Ectodermal cell (in vitro differentiated cells): ENCODE measurements around the gene HGF.

ENCODE experiments used
- H3K27ac ChIP-seq: 2 replicates; pipeline ENCODE4 v1.7.0; 2013; ENCODE audit warnings: mild to moderate bottlenecking, low read depth, low read length; ENCODE audit not compliant: insufficient read depth, poor library complexity, severe bottlenecking
- H3K27me3 ChIP-seq: 2 replicates; pipeline ENCODE4 v1.7.0; 2013; ENCODE audit warnings: mild to moderate bottlenecking, low read length; ENCODE audit not compliant: insufficient read depth, control insufficient read depth, poor library complexity, severe bottlenecking
- H3K36me3 ChIP-seq: one replicate; pipeline ENCODE4 v1.7.0; 2013; ENCODE audit warnings: low read length; ENCODE audit not compliant: control insufficient read depth, insufficient read depth
- H3K4me1 ChIP-seq: one replicate; pipeline ENCODE4 v1.7.0; 2013; ENCODE audit warnings: low read length; ENCODE audit not compliant: control insufficient read depth, insufficient read depth
- H3K4me3 ChIP-seq: 2 replicates; pipeline ENCODE4 v1.7.0; 2013; ENCODE audit warnings: low read depth, low read length, control low read depth; ENCODE audit not compliant: insufficient read depth
- H3K9me3 ChIP-seq: 2 replicates; pipeline ENCODE4 v1.7.0; 2013; ENCODE audit warnings: mild to moderate bottlenecking, low read length, moderate library complexity; ENCODE audit not compliant: control insufficient read depth
- WGBS, 2 experiments: methylation state at CpG; one replicate each; pipeline ENCODE4 v1.1.7; 2013; ENCODE audit warnings: missing lambda C conversion rate in 2 of 2; 5-methylcytosine and 5-hydroxymethylcytosine counted together

Gene HGF

DNA sequence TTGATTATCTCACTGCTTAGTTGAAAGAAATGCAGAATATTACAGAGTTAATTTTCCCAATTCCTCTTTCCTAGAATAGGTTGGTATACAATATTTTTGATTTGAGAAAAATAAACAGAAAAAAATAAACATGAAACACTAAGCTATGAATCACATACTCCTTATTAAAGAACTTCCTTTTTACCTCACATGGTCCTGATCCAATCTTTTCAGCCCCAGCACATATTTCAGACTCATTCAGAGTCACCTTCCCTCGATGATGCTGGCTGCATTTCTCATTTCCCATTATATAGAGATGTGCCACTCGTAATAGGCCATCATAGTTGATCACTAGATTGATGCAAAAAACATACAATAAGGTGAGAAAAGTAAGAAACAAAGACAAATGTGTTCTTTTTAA is 64.6 kb downstream of the HGF start:
- Histone ChIP-seq H3K27ac (no peak overlapping the region), H3K4me1 (no peaks in the 10 kb centered on the region), H3K27me3 (no peaks in the 10 kb centered on the region), H3K4me3 (no peak overlapping the region), H3K9me3 (no peaks in the 10 kb centered on the region), H3K36me3 (no peaks in the 10 kb centered on the region)
- 91 to 97% methylated on average over 1 to 2 of the region's 2 CpGs for WGBS, 2 experiments

DNA sequence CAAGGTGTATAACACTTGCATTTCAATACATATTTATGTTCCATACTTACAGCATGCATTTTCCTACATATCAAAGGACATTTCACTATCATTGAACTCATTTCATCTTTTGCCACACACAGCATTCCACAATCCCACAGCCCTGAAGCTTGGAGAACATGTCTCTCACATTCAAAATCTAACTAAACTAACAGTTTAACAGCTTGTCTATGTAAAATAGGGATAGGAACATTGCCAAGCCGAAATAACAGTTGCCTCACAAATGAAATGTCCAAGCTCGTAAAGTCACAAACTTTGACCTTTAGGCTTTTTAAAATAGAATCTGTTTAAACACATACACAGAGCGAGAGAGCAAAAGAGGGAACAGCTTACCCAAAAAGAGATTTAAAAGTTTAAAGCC is 65.3 kb downstream of the HGF start:
- H3K27ac ChIP-seq: no peak overlapping the region
- WGBS, 2 experiments: 92 to 96% methylated on average over 2 to 3 of the region's 3 CpGs

GRCh38 chr7:81698965-81699364 is 70.9 kb downstream of the HGF start:
- H3K36me3 ChIP-seq: no peaks in the 10 kb centered on the region
- no peaks in the 10 kb centered on the region for H3K9me3 ChIP-seq
- H3K27ac ChIP-seq: no peak overlapping the region
- no peak overlapping the region for H3K4me3 ChIP-seq
- H3K4me1 ChIP-seq: no peaks in the 10 kb centered on the region
- H3K27me3 ChIP-seq: no peaks in the 10 kb centered on the region

More for the DNA sequence above, 65.3 kb downstream of the HGF start:
- Histone ChIP-seq H3K4me1 (no peaks in the 10 kb centered on the region), H3K4me3 (no peak overlapping the region), H3K27me3 (no peaks in the 10 kb centered on the region), H3K36me3 (no peaks in the 10 kb centered on the region), H3K9me3 (no peaks in the 10 kb centered on the region)

GRCh38 chr7:81694711-81695110 is 75.1 kb downstream of the HGF start:
- Histone ChIP-seq H3K36me3 (no peaks in the 10 kb centered on the region), H3K9me3 (no peaks in the 10 kb centered on the region), H3K4me1 (peaks cover 4% of the 10 kb centered on the region), H3K4me3 (no peak overlapping the region), H3K27me3 (no peaks in the 10 kb centered on the region), H3K27ac (no peak overlapping the region)
- 79 to 93% methylated on average over 3 of the region's 3 CpGs for WGBS, 2 experiments

DNA sequence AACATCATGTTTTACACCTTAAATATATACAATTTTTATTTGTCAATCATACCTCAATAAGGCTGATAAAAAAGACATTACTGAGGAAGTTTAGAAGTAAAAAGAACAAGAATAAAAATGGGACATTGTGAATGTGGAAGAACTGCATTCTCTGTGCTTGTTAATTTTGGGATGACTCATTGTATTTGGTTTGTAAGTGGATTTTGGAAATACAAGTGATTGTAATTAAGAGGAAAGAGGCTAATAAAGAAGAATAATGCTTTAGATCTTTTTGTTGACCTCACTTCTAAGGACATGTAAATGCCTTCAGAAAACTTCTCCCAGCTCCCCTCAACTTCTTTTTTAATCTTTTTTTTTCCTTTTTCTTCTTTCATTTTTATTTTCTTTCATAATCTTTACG is 76.0 kb downstream of the HGF start:
- Histone ChIP-seq H3K36me3 (no peaks in the 10 kb centered on the region), H3K27ac (no peak overlapping the region), H3K27me3 (no peaks in the 10 kb centered on the region), H3K4me1 (peaks cover 4% of the 10 kb centered on the region), H3K9me3 (no peaks in the 10 kb centered on the region), H3K4me3 (no peak overlapping the region)
- WGBS, 2 experiments: 100% methylated on average over 1 of the region's 1 CpG; no CpG with 5 or more reads in 1 of the 2 experiments

DNA sequence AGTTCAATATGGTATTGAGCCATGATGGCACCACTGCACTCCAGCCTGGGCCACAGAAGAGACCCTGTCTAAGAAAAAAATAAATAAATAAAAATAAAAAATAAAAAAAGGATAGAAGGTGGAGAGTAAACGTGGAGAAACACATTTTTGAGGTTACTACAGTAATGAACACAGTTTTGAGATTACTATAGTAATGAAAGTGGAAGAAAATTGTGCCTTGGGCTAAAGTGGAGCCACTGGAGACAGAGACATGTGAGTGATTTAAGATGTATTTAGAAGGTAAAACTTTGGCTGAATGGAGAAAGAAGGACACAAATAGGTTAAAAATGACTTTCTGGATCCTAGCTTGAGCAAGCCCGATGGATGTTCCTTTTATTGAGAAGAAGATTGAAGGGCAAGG is 76.8 kb downstream of the HGF start:
- H3K9me3 ChIP-seq: no peaks in the 10 kb centered on the region
- H3K27ac ChIP-seq: no peak overlapping the region
- no peaks in the 10 kb centered on the region for H3K36me3 ChIP-seq
- no peak overlapping the region for H3K4me3 ChIP-seq
- H3K27me3 ChIP-seq: no peaks in the 10 kb centered on the region
- H3K4me1 ChIP-seq: peaks cover 4% of the 10 kb centered on the region
- 91 to 96% methylated on average over 2 of the region's 2 CpGs for WGBS, 2 experiments

- Histone ChIP-seq H3K9me3 (no peaks in the 10 kb centered on the region), H3K4me1 (peaks cover 4% of the 10 kb centered on the region), H3K36me3 (no peaks in the 10 kb centered on the region), H3K4me3 (no peak overlapping the region), H3K27ac (no peak overlapping the region), H3K27me3 (no peaks in the 10 kb centered on the region)
- WGBS, 2 experiments: 91 to 95% methylated on average over 2 of the region's 3 CpGs
These were observed 77.5 kb downstream of the HGF start for GRCh38 chr7:81692146-81692905.

DNA sequence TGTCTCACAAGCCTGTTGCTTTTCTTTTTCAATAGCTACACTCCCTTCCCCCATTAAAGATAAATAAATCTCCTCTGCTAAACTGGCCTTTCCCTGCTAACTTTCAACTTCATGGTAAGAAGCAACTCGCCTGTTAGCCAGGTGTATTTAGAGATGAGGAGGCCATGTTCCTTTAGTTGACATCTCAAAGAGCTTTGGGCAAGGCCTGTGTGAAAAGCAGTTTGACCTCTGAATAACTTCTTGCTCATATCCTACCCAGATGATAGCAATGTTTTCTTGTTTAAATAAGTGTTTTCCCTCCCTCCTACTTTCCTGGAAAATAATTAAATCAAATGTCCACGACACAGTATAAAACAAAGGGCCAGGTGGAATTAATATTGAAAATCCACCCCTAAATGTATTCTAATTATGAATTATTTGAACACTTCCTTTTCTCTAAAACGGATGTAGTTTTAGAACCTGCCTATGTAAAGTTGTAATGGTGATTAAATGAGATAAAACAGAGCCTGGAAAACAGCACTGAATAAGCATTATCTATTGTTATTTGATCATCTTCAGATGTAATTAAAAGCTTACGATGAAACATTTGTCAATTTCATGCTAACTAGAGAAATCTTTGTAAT is 78.5 kb downstream of the HGF start:
- no peak overlapping the region for H3K27ac ChIP-seq
- H3K27me3 ChIP-seq: no peaks in the 10 kb centered on the region
- WGBS, 2 experiments: 83 to 88% methylated on average over 1 to 2 of the region's 4 CpGs
- H3K4me3 ChIP-seq: no peak overlapping the region
- no peaks in the 10 kb centered on the region for H3K9me3 ChIP-seq
- H3K4me1 ChIP-seq: peaks cover 4% of the 10 kb centered on the region
- H3K36me3 ChIP-seq: no peaks in the 10 kb centered on the region

DNA sequence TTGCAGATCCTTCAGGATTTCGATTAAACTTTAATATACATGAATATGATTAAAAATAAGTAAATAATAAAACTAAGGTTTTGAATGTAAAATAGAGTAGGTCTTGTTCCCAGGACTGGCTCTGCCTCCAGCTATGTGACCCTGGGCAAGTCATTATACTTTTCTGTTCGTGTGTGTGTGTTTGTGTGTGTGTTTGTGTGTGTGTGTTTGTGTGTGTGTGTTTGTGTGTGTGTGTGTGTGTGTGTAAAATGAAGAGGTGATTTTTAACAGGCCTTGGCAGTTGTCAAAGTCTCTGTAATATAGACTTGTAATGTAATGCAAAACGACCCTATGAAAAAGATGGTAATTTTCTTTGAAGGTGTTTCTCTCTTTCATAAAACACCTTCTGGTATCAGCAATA is 79.2 kb downstream of the HGF start:
- H3K4me3 ChIP-seq: no peak overlapping the region
- H3K27me3 ChIP-seq: no peaks in the 10 kb centered on the region
- WGBS, 2 experiments: 76 to 90% methylated on average over 2 of the region's 3 CpGs
- H3K27ac ChIP-seq: no peak overlapping the region
- H3K9me3 ChIP-seq: no peaks in the 10 kb centered on the region
- peaks cover 4% of the 10 kb centered on the region for H3K4me1 ChIP-seq
- no peaks in the 10 kb centered on the region for H3K36me3 ChIP-seq

DNA sequence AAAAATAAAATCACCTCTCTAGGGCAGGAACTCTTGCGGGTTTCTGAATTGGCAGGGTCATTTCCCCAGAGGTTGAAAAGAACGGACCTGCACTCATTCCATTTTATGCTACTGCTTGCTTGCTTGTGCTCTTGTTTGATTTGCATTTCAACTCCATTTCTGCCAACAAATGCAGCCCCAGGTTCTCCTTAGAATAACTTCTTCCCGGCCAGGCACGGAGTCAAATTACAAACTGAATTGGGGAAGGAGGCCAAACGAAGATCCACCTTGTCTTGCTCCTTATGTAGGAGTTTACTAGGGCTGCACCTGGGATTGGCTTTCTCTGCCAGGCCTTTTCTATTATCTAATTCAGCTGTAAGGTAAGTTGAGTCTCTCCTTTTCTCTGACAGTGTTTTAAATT is 79.6 kb downstream of the HGF start:
- Histone ChIP-seq H3K9me3 (no peaks in the 10 kb centered on the region), H3K4me3 (no peak overlapping the region), H3K4me1 (peaks cover 4% of the 10 kb centered on the region), H3K27ac (no peak overlapping the region), H3K27me3 (no peaks in the 10 kb centered on the region), H3K36me3 (no peaks in the 10 kb centered on the region)
- 19 to 21% methylated on average over 5 of the region's 5 CpGs for WGBS, 2 experiments
